HG02943 (cell line): Measurements from ENCODE around the gene SNRPD3.

Source experiments
- ATAC-seq: cut with Tn5 transposase; IDR thresholded peaks from one replicate; pipeline ENCODE4 v1.9.1; 2021; ENCODE audit warnings: mild to moderate bottlenecking, low read depth, moderate library complexity; ENCODE audit not compliant: unreplicated experiment

SNRPD3 gene

GRCh38 chr22:24565077-24565476 is 9.3 kb downstream of the SNRPD3 start:
- no peak for ATAC-seq

GRCh38 chr22:24566899-24567511 is 11.2 kb downstream of the SNRPD3 start:
- no peak for ATAC-seq

GRCh38 chr22:24567668-24568067 is 11.9 kb downstream of the SNRPD3 start:
- no peak for ATAC-seq

- no peak for ATAC-seq
Measured at GRCh38 chr22:24571266-24571665, 15.5 kb downstream of the SNRPD3 start.

- no peak for ATAC-seq
Measured at GRCh38 chr22:24576778-24577177, 21.0 kb downstream of the SNRPD3 start.

GRCh38 chr22:24578355-24579257 is 22.8 kb downstream of the SNRPD3 start:
- ATAC-seq = no peak

- ATAC-seq = no peak
Measured at GRCh38 chr22:24579258-24579601, 23.4 kb downstream of the SNRPD3 start.

- ATAC-seq = no peak
Measured at GRCh38 chr22:24580276-24580675, 24.5 kb downstream of the SNRPD3 start.

- no peak for ATAC-seq
Measured at GRCh38 chr22:24582056-24582814, 26.4 kb downstream of the SNRPD3 start.

GRCh38 chr22:24583221-24584165 is 27.7 kb downstream of the SNRPD3 start:
- ATAC-seq = no peak

- ATAC-seq = no peak
Measured at GRCh38 chr22:24584166-24584790, 28.5 kb downstream of the SNRPD3 start.

- ATAC-seq = no peak
Measured at GRCh38 chr22:24584871-24585411, 29.1 kb downstream of the SNRPD3 start.

GRCh38 chr22:24585461-24585860 is 29.7 kb downstream of the SNRPD3 start:
- no peak for ATAC-seq

- ATAC-seq = no peak
Measured at GRCh38 chr22:24585927-24586546, 30.2 kb downstream of the SNRPD3 start.

GRCh38 chr22:24587251-24587650 is 31.5 kb downstream of the SNRPD3 start:
- no peak for ATAC-seq

- no peak for ATAC-seq
Measured at GRCh38 chr22:24587948-24588347, 32.1 kb downstream of the SNRPD3 start.

GRCh38 chr22:24588381-24588756 is 32.6 kb downstream of the SNRPD3 start:
- no peak for ATAC-seq

- no peak for ATAC-seq
Measured at GRCh38 chr22:24588757-24589481, 33.1 kb downstream of the SNRPD3 start.
